Measurements from ENCODE around the gene MRRF. TPM values are rescaled to one million over a fixed set of nuclear protein-coding genes. Genes with fewer than 3 reads are reported as not detected.

MRRF gene
- 24.7 and 31.3 TPM in 2 replicates for total RNA-seq

GRCh38 chr9:122264360-122265148 is at the start of gene MRRF, which contains the start of gene RBM18:
TSS of gene MRRF (plus strand) at chr9:122264882. CDS start at chr9:122270892, 6,010 bp downstream.
TSS of gene RBM18 (minus strand) at chr9:122264840. CDS start at chr9:122261492, 3,348 bp downstream.

GRCh38 chr9:122228568-122229484 is 35.9 kb upstream of the MRRF start, which contains the start of gene LHX6:
TSS of gene LHX6 (minus strand) at chr9:122228957. CDS start at chr9:122228740, 217 bp downstream.

DNA sequence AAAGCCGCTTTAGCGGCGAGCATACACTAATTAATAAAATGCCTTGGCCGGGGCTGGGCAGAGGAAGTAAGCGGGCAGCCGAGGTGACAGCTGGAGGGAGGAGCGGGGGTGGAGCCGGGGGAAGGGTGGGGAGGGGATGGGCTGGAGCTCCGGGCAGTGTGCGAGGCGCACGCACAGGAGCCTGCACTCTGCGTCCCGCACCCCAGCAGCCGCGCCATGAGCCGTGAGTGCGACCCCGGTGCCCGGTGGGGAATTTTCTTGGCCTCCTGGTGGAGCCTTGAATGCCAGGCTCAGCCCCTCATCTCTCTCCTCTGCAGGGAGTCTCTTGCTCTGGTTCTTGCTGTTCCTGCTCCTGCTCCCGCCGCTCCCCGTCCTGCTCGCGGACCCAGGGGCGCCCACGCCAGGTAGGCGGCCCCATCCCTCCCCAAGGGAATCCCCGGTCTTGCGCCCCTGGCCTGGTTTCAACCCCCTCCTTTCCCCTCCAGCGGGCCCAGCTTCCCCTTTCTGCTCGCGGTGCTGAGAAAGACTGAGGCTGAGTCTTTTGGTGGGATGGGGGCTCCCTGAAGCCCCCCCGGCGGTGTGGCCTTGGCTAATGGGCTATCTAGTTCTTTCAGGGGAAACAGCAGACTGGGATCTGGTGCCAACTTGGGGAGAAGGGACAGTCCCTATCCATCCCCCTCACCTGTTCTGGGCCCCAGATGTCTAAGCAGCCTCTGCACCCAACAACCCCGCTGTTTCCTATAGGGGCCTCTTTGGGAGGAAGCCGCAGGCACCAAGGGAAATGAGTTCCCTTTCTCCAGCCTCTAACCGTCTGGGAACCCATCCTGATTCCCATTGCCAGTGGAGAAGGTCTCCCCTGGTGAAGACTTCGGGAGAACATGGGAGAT is 106.4 kb downstream of the MRRF start, which contains the start of gene PTGS1:
Gene PTGS1 (plus strand): TSS at position 156 of the 887 bp plus-strand sequence. CDS start 61 bp downstream, at position 217.

Other genes with a start within 250 kb of the MRRF start
- 2.0 and 2.8 TPM in 2 replicates for gene TTLL11, start 171.6 kb upstream of the MRRF start, total RNA-seq
- gene NDUFA8, start 105.1 kb upstream of the MRRF start, total RNA-seq: 24.9 and 35.7 TPM in 2 replicates
- gene MORN5, start 105.0 kb upstream of the MRRF start, total RNA-seq: not detected in 2 replicates
- gene LHX6, start 35.9 kb upstream of the MRRF start, total RNA-seq: under 0.01 and 0.13 TPM in 2 replicates
- 6.2 and 9.0 TPM in 2 replicates for gene RBM18, start within 50 bp of the MRRF start, total RNA-seq
- 0.16 and 1.4 TPM in 2 replicates for gene PTGS1, start 106.1 kb downstream of the MRRF start, total RNA-seq
- not detected in 2 replicates for gene OR1J1, start 213.0 kb downstream of the MRRF start, total RNA-seq
- not detected in 2 replicates for gene OR1J2, start 245.9 kb downstream of the MRRF start, total RNA-seq

Data from mesangial cell (primary cell).